ENCODE measurements around the gene MAB21L2. TPM values are rescaled to one million over a fixed set of nuclear protein-coding genes. Genes with fewer than 3 reads are reported as not detected.

Gene MAB21L2
- total and polyA plus RNA-seq, 10 donors: not detected

DNA sequence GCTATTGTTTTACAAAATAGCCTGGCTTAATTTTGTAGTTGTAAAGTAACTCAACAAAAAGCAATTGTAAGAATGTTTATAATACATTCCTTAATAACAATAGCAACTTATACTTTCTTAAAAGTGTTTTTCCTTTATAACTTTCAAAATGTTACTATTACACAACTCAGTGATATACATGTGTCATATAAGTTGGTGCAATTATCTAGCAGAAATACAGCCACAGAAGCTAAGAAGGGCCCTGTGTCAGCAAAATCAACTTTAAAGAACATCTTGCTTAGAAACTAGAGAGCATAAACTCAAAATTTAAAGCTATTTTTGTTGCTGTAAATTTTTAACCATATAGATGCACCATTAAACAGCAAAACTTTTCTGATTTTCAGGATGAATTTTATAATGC is 41.4 kb upstream of the MAB21L2 start:
- DNase-seq: no peak
- no peak overlapping the region for H3K4me3 ChIP-seq
- no peaks in the 10 kb centered on the region for H3K36me3 ChIP-seq
- H3K27ac ChIP-seq: no peak overlapping the region
- H3K4me1 ChIP-seq: no peaks in the 10 kb centered on the region
- no peaks in the 10 kb centered on the region for H3K27me3 ChIP-seq (replicated peaks in 1 of 7)
- intact Hi-C loops (cut with DNase I; ENCODE audit: low total_unique reads): no loop called here
- no peak for TF ChIP-seq POLR2A (IDR thresholded peaks at IDR 0.05)
- TF ChIP-seq POLR2AphosphoS5 (IDR thresholded peaks at IDR 0.05): no peak
- TF ChIP-seq, protein P1, sequence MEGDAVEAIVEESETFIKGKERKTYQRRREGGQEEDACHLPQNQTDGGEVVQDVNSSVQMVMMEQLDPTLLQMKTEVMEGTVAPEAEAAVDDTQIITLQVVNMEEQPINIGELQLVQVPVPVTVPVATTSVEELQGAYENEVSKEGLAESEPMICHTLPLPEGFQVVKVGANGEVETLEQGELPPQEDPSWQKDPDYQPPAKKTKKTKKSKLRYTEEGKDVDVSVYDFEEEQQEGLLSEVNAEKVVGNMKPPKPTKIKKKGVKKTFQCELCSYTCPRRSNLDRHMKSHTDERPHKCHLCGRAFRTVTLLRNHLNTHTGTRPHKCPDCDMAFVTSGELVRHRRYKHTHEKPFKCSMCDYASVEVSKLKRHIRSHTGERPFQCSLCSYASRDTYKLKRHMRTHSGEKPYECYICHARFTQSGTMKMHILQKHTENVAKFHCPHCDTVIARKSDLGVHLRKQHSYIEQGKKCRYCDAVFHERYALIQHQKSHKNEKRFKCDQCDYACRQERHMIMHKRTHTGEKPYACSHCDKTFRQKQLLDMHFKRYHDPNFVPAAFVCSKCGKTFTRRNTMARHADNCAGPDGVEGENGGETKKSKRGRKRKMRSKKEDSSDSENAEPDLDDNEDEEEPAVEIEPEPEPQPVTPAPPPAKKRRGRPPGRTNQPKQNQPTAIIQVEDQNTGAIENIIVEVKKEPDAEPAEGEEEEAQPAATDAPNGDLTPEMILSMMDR (IDR thresholded peaks at IDR 0.05 in 8 of 11, conservative IDR thresholded peaks at IDR 0.05 in 3 of 11): no peak
- H3K9me3 ChIP-seq: no peaks in the 10 kb centered on the region

DNA sequence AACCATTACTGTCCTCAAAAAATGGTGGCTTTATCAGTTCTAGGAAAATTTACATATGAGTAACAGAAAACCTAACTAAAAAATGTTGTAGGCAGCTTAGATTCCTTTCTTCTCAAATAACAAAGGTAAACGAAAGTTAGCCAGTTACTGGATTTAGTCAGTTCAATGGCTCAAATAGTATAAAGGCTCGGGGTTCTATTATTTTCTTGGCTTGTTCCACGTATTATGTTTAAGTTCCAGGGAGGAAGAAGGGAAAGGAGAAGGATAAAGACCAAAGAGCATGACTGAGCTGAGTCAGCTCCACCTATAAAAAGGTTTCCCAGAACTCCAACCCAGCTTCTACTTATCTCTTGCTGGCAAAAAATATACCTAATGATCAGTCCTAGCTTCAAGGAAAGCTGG is 41.0 kb upstream of the MAB21L2 start:
- H3K27me3 ChIP-seq (replicated peaks in 1 of 7): no peaks in the 10 kb centered on the region
- 88 to 91% (median 89%) methylated on average over 3 of the region's 3 CpGs for WGBS, 5 donors
- H3K4me3 ChIP-seq: no peak overlapping the region
- no peaks in the 10 kb centered on the region for H3K4me1 ChIP-seq
- DNase-seq: no peak
- no peaks in the 10 kb centered on the region for H3K36me3 ChIP-seq
- no peaks in the 10 kb centered on the region for H3K9me3 ChIP-seq
- intact Hi-C loops (cut with DNase I; ENCODE audit: low total_unique reads): no loop called here
- no peak overlapping the region for H3K27ac ChIP-seq
- no peak for TF ChIP-seq POLR2A (IDR thresholded peaks at IDR 0.05)
- TF ChIP-seq, protein P1 (IDR thresholded peaks at IDR 0.05 in 8 of 11, conservative IDR thresholded peaks at IDR 0.05 in 3 of 11): no peak
- TF ChIP-seq POLR2AphosphoS5 (IDR thresholded peaks at IDR 0.05): no peak

DNA sequence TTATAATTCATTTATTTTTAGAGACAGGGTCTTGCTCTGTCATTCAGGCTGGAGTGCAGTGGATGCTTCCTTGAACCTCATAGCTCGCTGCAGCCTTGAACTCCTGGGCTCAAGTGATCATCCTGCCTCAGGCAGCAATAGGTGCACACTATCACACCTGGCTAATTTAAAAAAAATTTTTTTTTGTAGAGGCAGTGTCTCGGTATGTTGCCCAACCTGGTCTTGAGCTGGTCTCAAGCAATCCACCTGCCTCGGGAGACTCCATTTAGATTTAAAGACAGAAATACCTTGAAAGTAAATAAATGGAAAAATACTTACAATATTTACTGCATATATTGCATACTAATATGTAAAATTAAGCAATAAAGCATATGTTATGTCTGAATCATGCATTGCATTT is 40.3 kb upstream of the MAB21L2 start:
- Histone ChIP-seq H3K4me1 (no peaks in the 10 kb centered on the region), H3K4me3 (no peak overlapping the region), H3K36me3 (no peaks in the 10 kb centered on the region), H3K9me3 (no peaks in the 10 kb centered on the region), H3K27ac (no peak overlapping the region), H3K27me3 (replicated peaks in 1 of 7) (no peaks in the 10 kb centered on the region)
- intact Hi-C loops (cut with DNase I; ENCODE audit: low total_unique reads): no loop called here
- WGBS, 5 donors: 90 to 96% (median 90%) methylated on average over 3 of the region's 3 CpGs
- TF ChIP-seq, protein P1 (IDR thresholded peaks at IDR 0.05 in 8 of 11, conservative IDR thresholded peaks at IDR 0.05 in 3 of 11): no peak
- no peak for TF ChIP-seq POLR2A (IDR thresholded peaks at IDR 0.05)
- no peak for DNase-seq

DNA sequence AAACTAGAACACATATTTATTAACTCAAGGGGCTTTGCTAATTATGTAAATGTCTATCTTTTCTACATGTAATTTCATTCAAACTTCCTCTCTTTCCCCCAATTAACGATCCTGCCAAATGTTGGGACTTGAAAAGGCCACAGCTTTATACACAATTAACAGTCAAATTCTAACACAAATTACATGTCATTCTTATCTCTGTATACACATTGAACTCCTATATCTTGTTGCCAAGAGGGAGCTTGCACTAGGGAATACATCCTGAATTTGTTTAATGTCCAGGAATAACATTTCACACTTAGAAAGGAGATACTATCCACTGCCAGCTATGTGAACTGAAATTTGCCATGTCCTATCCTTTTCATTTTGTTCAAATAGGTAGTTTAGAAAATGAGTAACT is 38.9 kb upstream of the MAB21L2 start:
- no peaks in the 10 kb centered on the region for H3K36me3 ChIP-seq
- H3K4me3 ChIP-seq: no peak overlapping the region
- H3K27ac ChIP-seq: no peak overlapping the region
- no peaks in the 10 kb centered on the region for H3K4me1 ChIP-seq
- H3K9me3 ChIP-seq: no peaks in the 10 kb centered on the region
- intact Hi-C loops (cut with DNase I; ENCODE audit: low total_unique reads): no loop called here
- TF ChIP-seq POLR2AphosphoS5 (IDR thresholded peaks at IDR 0.05) (no peak), POLR2A (IDR thresholded peaks at IDR 0.05) (no peak)
- TF ChIP-seq, protein P1 (IDR thresholded peaks at IDR 0.05 in 8 of 11, conservative IDR thresholded peaks at IDR 0.05 in 3 of 11): no peak
- H3K27me3 ChIP-seq (replicated peaks in 1 of 7): no peaks in the 10 kb centered on the region
- no peak for DNase-seq
- WGBS, 5 donors: 55 to 94% (median 63%) methylated on average over 1 of the region's 1 CpG

Measured in spleen (tissue), 11 donors.